ENCODE data around the gene FMNL1. TPM values are rescaled to one million over a fixed set of nuclear protein-coding genes. Genes with fewer than 3 reads are reported as not detected.

Gene FMNL1
- polyA plus RNA-seq, 1 donor, result 10.0 TPM

- peak; percentile 49 for DNase-seq
Observed at GRCh38 chr17:45261577-45262515, 40.2 kb downstream of the FMNL1 start, which contains the start of gene SPATA32. SPATA32 (minus strand) TSS chr17:45262094; CDS start chr17:45262016, 78 bp downstream.

DNA sequence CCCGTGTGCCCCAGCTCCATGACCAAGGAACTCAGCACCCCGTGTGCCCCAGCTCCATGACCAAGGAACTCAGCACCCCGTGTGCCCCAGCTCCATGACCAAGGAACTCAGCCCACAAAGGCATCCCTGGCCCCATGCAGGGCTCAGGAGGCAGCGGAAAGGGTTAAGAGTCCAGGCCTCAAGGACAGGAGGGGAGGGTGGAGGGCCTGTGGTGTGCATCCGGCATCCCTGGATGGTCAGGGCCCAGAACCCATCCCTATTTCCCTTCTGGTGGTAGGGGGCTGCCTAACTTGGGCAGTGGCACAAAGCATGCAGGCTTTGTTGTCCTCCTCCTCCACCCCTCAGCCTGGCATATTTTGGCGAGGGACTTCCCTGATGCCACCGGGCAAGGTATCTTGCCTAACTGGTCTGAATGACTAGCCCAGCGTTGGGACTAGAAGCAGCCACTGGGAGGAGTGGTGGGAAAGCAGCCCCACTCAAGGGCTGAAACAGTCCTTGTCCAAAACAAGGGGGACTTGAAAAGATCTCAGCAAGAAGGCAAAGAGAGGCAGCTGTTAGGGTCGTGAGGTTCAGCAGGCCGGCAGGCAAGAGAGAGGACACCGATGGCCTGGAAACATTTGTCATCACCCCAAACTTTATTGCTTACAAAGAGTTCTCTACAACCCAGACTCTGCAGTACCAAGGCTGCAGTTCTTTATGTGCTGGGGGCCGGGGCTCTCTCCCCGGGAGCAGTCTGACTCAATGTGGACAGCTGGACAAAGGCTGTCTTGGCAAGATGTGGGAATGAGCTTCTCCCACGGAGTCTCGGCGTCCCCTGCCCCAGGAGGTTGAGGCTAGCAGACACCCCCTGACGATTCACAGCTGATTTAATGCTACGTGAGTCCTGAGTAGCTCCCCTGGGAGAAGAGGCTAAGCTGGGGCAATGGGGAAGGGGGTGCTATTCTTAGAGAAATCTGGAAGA lies 41.1 kb downstream of the FMNL1 start:
- no peak for DNase-seq

DNA sequence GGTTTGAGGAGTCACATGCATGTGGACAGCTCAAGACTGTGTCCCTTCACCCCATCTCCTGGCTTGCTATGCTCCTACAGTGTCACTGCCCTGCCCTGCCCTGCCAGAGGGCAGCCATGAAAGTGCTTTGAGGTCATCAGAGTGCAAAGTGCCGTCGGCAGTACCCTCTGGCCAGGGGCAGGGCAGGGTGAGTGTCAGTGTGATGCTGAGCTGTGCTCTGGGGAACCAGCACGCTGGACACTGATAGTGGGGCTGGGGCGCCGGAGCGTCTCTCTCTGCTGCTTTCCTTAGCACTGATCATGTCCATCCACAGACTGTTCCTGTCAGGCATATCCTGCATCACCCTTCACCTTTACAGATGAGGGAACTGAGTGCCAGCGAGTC lies 41.8 kb downstream of the FMNL1 start:
- DNase-seq, result no peak

- DNase-seq, result no peak
Observed at GRCh38 chr17:45264430-45264829, 42.7 kb downstream of the FMNL1 start.

GRCh38 chr17:45264988-45265387 lies 43.3 kb downstream of the FMNL1 start:
- DNase-seq, result no peak

GRCh38 chr17:45265821-45266220 lies 44.1 kb downstream of the FMNL1 start:
- no peak for DNase-seq

- DNase-seq, result no peak
Observed at GRCh38 chr17:45266372-45266926, 44.8 kb downstream of the FMNL1 start.

DNA sequence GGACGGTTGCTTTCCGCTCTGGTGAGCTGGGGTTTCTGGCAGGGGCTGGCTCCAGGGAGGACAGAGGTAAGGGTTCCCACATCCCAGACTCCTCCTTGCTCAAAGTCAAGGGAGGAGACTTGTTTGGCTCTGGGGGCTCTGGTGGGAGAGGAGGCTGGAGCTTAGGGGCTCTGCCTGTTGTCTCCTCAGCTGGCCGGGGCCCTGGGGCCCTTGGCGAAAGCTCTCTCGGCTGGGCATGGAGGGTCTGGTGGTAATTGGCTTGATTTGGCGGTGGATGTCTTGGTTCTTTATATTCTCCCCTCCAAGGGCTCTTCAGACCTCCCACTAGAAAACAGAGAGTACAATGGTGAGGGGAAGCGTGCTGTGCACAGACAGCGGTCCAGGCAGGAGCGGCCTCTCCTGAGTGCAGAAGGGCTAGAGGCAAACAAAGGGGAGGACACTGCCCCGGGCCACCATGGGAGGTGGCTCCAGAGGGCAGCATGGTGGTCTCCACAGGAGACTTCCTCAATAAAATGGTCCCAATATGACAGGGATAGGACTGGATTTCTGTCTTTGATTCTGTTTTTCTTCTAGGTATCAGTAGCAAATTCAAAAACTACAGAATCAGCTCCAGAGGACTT lies 45.9 kb downstream of the FMNL1 start:
- no peak for DNase-seq

DNA sequence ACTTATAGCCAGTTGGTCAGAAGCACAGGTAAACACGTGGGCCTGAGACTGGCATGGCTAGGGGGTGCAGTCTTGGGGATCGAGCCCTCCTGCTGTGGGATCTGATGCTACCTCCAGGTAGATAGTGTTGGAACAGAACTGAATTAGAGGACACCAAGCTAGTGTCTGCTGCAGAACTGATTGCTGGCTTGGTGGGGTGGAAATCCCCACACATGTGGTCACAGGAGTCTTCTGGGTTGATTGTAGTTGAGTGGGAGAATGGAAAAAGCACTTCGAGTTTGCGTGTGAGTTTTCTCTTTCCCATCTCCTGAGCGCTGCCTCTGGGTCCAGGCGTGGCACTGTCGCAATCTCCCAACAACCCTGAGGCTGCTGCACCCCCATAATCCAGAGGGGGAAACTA lies 48.2 kb downstream of the FMNL1 start:
- no peak for DNase-seq

DNA sequence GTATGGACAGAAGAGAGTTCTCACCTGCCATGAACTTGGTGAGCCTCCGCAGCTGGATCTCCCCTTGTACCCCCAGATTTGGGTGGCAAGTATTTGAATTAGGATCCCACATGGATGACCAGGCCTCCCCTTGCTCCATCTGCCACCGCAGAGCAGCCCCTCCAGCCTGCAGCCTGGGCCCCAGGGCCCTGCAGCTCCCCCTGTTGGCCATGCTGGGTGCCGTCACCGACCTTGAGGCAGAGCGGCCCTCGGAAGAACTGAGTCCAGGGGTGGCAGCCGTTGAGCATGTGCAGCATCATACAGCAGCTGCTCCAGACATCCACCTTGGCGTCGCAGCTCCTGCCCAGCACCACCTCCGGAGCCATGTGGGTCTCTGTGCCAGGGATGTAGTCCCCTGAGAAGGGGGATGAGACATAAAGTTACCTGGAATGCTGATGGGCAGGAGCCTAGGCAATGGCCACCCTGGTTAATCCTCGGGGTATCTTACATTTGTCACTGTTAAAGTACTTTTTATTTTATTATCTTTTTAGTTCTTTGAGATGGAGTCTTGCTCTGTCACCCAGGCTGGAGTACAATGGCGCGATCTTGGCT lies 49.2 kb downstream of the FMNL1 start:
- no peak for DNase-seq

GRCh38 chr17:45271603-45272002 lies 49.9 kb downstream of the FMNL1 start:
- DNase-seq, result no peak

DNA sequence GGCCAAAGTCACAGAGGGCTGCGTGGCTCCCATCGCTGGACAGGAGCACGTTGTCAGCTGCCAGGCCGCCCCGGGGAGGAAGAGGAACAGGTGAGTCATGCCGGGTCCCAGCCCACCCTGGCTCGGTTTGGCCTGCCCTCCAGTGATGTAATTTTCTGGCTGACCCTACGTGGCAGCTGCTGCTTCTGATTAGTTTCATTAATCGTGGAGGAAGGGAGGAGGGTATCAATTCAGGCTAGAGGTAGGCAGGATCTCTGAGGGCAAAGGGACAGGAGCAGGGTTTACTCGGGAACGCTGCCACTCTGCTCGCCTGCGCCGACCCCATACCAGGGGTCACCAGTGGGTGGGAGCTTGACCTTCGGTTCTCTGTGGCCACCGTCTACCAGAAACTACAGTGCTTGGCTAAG lies 51.9 kb downstream of the FMNL1 start:
- no peak for DNase-seq

- DNase-seq, result no peak
Observed at GRCh38 chr17:45274033-45274432, 52.3 kb downstream of the FMNL1 start.

DNA sequence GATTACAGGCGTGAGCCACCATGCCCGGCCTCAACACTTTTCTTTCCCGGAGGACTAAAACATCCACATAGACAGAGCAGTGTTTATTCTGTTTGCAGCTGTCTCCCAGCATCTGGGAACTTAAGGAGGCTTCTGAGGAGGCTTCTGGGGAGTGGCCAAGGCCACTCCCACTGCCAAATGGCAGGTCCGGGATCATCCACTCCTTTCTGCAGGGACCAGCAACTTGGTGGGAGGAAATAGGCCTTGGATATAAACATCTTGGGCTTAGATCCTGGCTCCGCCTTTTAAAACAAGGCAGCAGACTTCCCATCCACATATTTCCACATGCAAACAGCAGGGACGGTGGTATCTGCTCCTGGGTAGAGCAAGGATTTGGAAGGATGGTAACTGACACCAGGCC lies 54.3 kb downstream of the FMNL1 start:
- DNase-seq, result peak; percentile 54

- DNase-seq, result peak; percentile 85
Observed at GRCh38 chr17:45277216-45277849, 55.6 kb downstream of the FMNL1 start.

DNA sequence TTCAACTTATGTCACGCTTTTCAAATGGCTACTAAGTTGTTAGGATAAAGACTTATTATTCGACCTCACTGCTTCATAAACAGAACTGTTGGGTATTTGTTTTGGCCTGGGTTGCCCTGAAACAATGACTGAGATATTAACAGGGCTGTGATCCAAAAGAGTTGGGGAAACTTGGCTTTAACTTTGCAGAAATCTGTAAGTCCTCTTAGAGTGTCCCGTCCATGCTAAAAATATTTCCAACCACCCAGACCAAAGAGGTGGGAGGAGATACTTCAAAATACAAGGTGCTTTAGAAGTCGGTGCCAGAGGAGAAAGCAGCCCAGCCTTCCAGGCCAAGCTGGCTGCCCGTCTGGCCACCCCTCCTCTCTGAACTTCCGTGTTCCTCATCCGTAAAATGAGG lies 56.3 kb downstream of the FMNL1 start:
- peak; percentile 52 for DNase-seq

DNA sequence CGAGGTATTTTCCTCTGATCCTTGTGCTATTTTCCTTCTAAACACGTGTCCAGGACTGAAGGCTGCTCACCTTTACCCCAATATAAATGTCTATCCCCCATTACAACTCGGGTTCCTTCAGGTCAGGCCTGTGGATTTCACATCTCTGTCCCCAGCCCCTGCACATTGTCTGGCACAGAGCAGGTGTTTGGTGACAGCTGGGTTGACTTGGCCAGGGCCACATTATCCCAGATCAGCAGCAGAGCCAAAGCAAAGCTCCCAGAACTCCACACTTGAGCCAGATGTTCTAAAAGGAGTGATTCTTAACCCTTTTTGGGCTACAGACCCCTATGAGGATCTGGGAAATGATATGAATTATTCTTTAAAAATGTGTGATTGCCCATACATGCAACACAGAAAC lies 58.2 kb downstream of the FMNL1 start:
- no peak for DNase-seq

- no peak for DNase-seq
Observed at GRCh38 chr17:45282683-45283644, 61.3 kb downstream of the FMNL1 start.

- DNase-seq, result no peak
Observed at GRCh38 chr17:45283711-45284110, 62.0 kb downstream of the FMNL1 start.

Measured in hindlimb muscle (tissue), 1 donor.